SIG-M5 treated with dmso at 0.1 percent for 504 hours (cell line): Measurements from ENCODE around the gene RAB11FIP4.

Source experiments
- DNase-seq: peaks from one replicate; lab custom pipeline; 2025; ENCODE audit not compliant: unreplicated experiment; lab: John Stamatoyannopoulos, UW

Gene RAB11FIP4

DNA sequence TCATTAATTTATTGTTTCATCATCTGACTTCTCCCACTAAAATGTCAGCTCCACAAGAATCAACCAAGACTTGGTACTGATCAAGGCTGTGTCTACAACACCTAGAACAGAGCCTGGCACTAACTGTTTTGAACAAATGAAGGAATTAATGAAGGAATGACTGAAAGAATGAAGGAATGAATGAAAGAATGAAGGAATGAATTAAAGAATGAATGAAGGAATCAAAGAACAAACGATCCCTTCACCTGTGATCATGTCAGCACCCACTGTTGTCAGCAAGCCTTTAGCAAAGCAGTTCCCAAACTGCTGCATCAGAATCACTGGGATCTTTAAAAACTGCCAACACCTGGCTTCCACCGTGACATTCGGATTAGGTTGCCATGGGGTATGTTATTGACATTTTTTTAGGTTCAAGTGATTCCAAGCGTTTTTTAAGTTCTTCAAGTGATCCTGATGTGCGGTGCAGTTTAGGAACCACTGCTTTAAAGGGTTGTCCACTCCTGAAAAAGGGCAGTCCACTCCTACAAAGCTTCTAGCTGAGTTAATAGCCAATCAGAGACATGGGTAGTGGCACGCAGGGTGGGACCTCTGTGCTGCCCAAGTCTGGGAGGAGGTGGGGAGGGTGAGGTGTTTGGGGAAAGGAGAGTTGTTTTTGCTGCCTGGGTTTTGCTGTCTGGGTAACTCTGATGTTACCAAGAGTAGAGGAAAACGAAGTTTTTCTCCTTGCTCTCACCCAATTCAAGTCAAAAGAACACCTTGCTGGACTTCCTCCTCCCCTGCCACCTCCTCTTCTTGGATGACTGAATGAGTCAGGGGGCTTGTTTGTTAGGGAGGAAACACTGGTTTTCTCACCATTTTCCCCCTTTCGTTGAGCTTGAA is 89.7 kb downstream of the RAB11FIP4 start:
- DNase-seq: no peak

DNA sequence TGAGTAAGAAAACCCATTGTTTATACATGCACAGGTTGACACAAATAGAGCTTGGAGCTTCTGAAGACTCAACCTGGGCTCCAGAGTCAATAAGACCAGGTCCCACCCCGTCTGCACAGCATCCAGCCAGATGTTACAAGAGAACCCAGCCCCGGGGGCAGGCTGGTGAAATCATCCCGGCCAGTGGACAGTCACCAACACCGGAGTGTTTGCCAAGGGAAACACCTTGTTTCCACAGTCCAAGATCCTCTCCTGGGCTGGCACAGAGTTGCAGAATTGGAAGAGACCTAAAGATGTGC is 90.3 kb downstream of the RAB11FIP4 start:
- DNase-seq: no peak

DNA sequence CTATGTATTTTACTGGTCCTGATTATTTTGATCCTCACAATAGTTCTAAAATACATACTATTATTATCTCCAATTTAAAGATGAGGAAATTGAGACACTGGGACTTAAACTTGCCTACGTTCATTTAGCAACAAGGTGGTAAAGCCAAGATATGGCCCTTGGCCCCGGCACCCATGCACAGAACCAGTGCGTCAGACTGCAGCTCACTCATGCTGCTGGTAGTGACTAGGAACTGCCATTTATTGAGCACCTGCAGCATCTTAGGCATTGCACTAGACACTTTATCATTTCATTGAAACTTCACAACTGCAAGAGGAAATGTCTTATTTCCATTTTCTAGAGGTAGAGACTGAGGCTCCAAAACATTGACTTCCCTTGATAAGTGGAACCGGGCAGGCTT is 93.3 kb downstream of the RAB11FIP4 start:
- no peak for DNase-seq

DNA sequence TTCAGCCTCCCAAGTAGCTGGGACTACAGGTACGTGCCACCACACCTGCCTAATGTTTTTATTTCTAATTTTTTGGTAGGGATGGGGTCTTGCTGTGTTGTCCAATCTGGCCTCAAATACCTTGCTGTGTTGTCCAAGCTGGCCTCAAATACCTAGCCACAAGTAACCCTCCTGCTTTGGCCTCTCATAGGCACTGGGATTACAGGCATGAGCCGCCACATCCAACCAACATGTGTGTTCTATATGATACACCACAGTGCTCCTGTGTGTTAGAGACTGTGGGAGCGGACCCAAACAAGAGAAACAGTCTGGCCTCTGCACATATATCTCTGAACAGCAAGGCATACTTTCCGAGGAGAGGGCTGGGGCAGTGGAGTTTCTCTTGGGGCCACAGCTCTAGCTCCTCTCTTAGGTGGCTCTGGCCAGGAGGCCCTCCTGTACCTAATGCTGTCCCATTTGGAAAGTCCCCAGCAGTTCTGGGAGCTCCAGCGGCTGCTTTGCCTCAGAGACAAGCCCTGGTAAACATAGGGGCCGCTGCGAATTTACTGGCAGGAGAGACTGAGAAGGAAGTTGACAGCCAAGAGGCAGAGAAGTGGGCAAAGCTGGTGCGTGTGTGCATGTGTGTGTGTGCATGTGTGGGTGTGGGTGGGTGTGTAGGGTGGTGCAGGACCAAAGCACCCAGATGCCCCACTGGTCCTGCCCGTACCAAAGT is 95.0 kb downstream of the RAB11FIP4 start:
- no peak for DNase-seq

DNA sequence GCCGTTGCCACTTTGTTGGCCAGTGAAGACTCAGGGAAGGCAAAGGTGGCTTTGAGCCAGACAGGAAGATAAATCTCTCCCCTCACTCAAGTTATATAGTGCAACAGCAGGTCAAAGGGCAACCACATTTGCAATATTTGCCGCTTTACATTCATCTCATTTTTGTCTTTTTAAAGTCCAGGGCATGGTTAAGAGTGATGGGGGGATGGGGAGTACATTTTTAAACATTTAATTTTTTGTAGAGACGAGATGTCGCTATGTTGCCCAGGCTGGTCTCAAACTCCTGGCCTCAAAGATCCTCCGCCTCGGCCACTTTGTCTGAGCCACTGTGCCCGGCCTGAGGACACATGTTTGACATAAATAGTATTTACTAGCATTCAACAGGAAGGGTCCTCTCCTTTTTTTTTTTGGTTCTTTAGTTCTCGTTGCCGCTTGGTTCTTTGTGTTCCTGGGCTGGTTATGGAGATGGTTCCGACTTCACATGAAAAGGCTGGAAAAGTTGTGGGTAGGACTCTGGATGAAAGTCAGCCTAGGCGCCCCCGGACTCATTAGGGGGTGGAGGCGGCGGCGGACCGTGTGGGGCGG is 95.7 kb downstream of the RAB11FIP4 start:
- DNase-seq: no peak

DNA sequence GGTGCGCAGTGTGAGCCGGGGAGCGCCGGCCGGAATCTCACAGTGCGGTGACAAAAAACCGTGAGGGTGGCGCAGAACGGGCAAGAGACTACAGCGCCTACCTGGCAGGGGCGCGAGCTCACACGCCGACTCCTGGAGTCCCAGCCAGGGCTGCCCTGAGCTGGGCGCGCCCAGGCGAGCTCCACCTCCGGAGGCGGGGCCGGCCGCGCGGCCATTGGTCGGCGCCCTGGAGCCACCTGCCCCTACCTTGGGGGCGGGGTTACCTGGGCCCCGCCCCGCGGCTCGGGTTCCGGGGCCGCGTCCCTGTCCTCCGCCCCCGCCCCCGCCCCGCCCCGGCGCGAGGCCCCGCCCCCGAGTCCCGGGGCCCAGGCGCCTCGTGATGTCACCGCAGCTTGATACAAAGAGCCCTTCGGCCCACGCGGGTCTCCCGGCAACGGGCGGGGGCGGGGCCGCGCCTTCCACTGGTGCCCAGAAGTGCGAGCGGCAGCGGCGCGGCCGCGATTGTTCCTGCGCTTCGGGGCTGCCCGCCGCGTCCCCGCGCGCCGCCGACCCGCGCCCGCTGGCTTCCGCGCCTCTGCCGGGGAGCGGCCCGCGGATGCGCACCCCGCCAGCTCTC is 96.3 kb downstream of the RAB11FIP4 start:
- peak; percentile 79 for DNase-seq

DNA sequence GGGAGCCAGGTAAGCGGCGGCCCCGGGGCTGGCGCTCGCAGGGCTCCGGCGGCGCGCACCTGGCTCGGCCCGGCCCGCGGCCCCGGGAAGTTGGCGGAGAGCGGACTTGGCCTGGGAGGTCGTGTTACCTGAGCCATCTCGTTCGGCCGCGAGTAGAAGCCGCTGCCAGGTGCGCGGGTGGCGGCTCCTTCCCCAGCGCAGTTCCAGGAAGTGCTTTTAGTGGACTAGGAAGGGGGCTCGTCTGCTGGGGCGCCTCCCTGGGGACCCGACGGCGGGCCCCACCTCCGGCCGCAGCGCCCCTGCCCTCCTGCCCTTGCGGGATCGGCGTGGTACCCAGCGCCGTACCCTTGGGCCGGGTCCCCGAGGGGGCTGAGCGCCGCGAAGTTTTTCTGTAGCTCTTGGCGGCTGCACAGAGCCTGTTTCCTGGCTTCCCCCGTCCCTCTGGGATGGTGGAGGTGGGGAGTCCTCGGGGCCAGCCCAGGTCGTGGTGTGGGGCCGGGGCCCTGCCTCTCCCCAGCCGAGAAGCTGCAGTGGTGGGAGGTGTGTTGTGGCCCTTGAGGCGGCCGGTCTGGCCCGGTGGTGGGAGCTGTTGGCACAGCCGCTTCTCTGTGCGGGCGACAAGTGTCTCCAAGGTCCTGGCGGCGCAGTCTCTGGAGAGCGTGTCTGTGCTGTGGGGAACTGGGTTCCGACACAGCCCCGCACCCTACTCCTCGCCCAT is 96.9 kb downstream of the RAB11FIP4 start:
- DNase-seq: no peak

DNA sequence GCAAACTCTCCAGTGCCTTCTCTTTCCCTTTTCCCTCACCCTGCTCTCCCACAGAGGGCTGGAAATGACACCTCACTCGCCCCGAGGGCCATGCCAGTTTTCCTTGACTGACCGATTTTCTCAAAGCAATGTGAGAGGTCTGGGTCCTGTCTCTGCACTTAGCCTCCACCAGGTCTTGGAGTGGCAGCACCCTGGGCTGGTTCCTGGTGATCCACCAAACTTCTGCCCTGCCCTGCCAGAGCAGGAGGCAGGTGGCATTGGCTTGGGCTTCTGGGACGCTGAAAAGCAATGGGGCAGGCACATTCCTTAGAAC is 97.5 kb downstream of the RAB11FIP4 start:
- DNase-seq: no peak

DNA sequence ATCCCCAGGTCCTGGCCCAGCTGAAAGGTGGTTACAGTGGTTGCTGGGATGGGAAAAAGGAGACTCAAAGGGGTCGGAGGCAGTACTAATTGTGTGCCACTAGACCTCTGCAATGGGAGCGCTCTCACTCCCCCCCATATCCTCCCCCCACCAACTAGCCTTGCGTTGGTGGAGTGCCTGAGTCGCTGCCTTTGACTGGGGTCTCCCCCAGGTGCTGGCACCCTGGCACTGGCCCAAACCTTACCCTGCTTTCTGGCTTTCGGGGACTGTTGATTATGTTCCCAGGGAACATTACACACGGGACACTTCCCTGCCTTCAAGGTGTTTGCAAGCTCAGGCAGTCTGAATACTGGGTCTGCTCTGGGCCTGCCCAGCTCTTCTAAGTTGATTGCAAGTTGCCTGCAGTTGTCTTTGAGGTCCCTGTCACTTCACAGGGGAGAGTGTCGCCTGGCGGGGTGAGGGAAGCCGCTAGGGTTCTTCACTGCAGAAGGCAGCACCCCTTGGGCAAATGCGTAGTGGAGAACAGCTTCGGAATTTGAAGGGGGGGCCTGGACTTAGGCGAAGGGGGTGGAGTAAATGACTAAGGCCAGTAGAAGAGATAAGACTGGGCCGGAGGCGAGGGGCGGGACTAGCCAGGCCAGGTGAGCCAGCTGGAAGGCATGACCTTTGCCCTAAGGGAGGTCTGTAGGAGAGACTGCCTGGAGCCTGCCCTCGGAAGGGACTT is 98.0 kb downstream of the RAB11FIP4 start:
- DNase-seq: no peak

DNA sequence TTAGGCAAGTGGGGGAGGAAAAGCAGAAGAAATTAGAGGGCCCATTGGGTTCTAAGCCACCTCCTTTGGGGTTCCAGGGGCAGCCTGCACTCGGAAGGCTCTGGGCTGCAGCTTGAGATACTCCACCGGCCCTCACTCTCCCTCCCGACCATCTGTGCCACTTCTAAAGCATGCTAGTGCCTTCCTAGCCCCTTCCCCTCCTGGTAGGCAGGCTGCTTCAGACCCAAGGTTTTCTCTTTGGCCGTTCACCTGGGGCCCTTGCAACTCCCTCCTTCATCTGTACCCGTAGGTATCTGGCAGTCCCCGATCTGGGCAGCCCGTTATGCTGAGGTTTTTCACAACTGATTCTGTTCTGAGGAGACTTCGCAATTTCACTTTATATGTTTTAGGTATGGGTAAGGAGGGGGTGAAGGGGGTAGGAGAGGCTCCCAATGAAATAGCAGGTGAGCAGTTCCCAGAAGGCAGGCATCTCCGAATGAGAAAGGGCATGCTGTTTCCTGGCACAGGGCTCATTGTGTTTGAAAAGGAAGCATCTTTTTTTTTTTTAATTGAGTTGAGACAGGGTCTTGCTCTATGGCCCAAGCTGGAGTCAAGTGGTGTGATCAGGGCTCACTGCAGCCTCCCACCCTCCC is 98.7 kb downstream of the RAB11FIP4 start:
- no peak for DNase-seq

DNA sequence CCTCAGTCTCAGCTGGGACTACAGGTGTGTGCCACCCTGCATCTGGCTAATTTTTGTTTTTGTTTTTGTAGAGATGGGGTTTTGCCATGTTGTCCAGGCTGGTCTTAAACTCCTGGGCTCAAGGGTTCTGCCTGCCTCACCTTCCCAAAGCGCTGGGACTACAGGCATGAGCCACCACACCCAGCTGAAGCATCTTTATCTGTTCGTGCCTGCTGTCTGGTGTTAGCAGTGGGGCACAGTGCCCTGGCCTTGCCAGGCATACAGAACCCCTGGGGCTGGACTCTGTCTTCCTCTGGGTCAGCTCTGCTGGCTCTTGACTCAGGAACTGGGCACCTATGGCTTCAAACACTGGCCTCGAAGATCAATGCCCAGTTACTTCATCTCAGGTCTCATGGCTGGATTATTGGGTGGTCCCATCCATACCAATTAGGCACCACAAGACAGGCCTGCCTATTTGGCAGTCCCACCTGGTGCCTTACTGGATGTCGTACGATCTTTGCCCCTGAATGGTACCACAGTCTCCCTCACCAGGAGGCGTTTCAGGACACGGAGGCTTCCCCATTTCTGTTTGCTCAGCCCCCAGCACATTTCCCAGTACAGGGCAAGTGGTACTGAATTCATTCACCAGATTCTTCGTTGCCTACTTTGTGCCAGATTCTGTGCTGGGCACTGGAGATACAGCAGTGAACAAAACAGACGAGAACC is 99.3 kb downstream of the RAB11FIP4 start:
- no peak for DNase-seq

DNA sequence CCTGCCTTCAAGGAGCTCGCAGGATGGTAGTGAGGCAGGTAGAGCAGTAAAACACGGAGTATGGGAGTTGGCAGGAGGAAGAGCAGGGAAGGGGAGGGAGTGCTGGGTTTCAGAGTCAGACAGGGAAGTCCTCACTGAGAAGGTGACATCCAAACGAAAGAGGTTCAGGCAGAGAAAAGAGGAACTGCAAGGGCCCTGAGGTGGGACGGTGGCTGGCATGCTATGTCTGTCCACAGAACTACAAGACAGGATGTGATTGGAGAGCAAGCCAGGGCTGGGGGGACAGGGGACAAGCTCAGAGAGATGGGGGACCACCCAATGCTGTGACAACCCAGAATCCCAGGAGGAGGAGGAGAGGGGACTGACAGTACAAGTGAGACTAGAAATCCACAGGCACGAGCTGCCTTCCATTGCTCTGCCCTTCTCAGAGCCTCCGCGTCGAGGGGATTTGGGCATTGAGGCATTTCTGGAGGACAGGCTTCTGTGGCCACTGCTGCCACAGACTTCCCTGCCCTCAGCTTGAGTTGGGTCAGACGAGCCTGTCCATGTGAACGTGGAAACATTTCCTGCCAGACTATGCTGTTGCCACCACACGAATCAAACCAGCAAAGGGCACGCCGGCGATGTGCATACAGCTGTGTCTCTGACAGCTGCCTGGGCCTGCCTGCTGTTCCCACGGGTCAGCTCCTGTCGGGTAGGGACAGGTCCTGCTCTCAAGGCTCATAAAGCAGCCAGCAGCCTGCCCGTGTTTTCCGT is 100.1 kb downstream of the RAB11FIP4 start:
- DNase-seq: peak; percentile 71

DNA sequence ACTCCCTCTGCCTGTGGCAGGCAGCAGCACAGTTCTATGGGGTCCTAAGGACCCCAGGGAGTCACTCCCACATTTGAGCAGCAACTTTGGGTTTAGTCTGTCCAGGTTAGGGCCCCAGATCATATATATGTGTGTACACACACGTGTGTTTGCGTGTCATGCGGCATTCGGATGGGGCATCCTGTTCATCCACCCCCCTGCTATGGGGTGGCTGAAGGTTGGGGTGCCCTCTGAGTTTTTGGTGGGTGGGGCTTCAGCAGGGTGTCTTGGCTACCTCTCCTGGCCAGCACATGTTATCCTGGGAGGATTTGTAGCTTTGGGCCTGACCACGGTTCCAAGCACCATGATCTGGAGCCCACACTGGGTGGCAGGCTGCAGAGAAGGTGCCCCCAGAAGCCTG is 100.7 kb downstream of the RAB11FIP4 start:
- DNase-seq: no peak

DNA sequence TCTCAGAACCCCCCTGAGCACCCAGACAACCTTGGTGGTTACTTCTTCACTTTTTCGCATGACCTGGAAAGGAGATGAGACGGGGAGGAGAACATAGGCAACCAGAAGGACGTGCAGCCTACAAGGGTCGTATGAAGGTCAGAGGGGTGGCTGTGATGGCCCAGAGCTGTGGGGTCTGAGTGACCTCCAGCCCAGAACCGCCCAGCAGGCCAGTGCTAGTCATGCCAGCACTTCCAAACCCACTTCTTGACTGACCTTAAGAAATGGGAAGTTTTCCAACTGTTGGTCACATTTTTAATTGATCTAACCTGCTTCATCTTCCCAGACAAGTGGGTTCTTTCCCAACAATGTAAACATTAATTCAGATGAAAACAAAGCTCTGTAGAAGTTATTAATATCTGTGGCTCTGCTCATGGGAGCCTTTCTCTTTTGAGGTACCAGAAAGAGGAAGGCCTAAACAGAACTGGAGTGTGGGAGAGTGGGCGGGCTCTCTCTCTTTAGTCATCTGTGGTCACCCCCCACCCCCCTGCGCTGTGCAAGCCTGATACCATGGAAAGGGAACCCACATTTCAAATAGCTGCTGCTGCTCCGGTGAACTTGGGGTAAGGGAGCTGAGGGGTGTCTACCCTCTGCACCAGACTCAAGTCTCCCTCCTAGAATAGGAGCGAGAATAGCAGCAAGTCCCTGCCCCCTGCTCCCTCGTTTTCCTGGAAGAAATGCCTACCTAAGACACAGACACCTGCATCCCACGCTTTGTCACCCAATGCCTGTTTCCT is 101.6 kb downstream of the RAB11FIP4 start:
- DNase-seq: peak; percentile 95

DNA sequence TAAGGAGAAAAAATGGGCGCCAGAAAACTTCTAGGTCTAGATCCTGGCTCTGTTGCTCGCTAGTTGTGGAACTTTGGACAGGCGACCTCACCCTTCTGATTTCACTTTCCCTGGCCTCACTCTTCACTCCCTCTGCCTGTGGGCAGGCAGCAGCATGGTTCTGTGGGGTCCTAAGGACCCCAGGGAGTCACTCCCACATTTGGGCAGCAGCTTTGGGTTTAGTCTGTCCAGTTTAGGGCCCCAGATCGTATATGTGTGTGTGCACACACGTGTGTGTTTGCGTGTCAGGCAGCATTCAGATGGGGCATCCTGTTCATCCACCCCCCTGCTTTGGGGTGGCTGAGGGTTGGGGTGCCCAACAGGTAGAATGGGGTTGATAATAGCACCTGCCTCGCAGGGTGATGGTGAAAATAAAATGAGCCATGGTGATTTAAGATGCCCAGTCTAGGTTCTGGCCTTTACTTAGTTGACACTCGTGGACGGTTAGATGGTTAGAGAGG is 102.2 kb downstream of the RAB11FIP4 start:
- DNase-seq: no peak

DNA sequence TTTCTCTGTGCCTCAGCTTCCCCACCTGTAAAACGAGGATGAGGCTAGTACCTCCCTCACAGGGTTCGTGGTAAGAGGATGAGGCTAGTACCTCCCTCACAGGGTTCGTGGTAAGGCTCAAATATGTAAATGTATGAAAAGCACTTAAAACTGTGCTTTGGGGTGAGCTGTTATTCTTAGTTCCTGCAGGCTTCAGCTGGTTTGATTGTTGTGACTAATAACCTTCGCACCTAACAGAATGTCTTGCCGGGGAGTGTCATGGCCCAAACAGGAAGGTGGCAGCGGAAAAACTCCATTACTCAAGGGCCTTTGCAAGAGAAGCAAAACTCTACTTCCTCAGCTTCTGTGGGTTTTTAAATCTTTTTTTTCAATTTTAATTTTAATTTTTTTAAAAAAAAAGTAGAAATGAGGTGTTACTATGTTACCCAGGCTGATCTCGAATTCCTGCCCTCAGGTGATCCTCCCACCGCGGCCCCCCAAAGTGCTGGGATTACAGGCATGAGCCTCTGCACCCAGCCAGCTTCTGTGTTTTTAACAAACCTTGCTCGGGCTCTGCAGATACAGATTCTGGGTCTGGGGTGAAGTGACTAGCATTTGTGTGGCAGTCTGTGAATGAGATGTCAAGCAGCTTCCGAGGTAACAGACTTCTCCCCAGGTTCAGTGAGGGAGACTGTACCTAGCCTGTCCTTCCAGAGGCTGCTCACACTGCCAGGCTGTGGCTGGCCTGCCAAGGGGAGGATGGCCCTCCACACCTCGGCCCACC is 103.0 kb downstream of the RAB11FIP4 start:
- peak; percentile 82 for DNase-seq
